Measurements from ENCODE around the gene INTU. TPM values are rescaled to one million over a fixed set of nuclear protein-coding genes. Genes with fewer than 3 reads are reported as not detected.

The INTU gene
- polyA plus RNA-seq, 3 donors: 0.17 to 0.26 TPM; not detected in 1

- Histone ChIP-seq H3K27me3 (ENCODE audit: control insufficient read depth in 2 of 2, insufficient read depth in 2 of 2, low read length in 2 of 2) (no peaks in the 10 kb centered on the region), H3K79me2 (ENCODE audit: insufficient read depth, low read length) (no peaks in the 10 kb centered on the region), H3K4me2 (replicated peaks; ENCODE audit: extremely low read depth, low read length, poor library complexity, severe bottlenecking) (no peak overlapping the region), H3K9me3 (replicated peaks in 1 of 2; ENCODE audit: control insufficient read depth in 1 of 2, insufficient read depth in 1 of 2, low read length in 2 of 2) (no peaks in the 10 kb centered on the region), H3K9ac (ENCODE audit: insufficient read depth, low read length, poor library complexity, severe bottlenecking) (no peak overlapping the region), H2AFZ (ENCODE audit: insufficient read depth, low read depth, low read length, poor library complexity, severe bottlenecking) (no peak overlapping the region), H4K20me1 (ENCODE audit: insufficient read depth, low read length) (no peaks in the 10 kb centered on the region), H3K36me3 (replicated peaks in 1 of 2; ENCODE audit: control insufficient read depth in 1 of 2, insufficient read depth in 2 of 2, low read length in 2 of 2) (no peaks in the 10 kb centered on the region), H3K4me3 (replicated peaks in 1 of 3; ENCODE audit: low read depth in 2 of 3, low read length in 3 of 3) (no peak overlapping the region), H3K27ac (ENCODE audit: low read depth in 1 of 2, low read length in 2 of 2) (no peak overlapping the region), H3K4me1 (ENCODE audit: control insufficient read depth in 1 of 2, insufficient read depth in 2 of 2, low read length in 2 of 2) (no peaks in the 10 kb centered on the region)
- intact Hi-C loops (cut with micrococcal nuclease): loop anchor here (5.0 kb wide), 1 partner anchor 129 kb away; no protein-coding TSS in a partner anchor
- Mint-ChIP-seq H3K27me3 (ENCODE audit: low read depth in 3 of 3) (peaks cover 0 to 3% (median 2%) of the 10 kb centered on the region in 3 donors), H3K4me3 (no peak overlapping the region), H3K4me1 (no peaks in the 10 kb centered on the region), H3K27ac (no peak overlapping the region), H3K9me3 (peaks cover 0 to 6% (median 4%) of the 10 kb centered on the region in 7 donors), H3K36me3 (no peaks in the 10 kb centered on the region)
- TF ChIP-seq, protein P1, sequence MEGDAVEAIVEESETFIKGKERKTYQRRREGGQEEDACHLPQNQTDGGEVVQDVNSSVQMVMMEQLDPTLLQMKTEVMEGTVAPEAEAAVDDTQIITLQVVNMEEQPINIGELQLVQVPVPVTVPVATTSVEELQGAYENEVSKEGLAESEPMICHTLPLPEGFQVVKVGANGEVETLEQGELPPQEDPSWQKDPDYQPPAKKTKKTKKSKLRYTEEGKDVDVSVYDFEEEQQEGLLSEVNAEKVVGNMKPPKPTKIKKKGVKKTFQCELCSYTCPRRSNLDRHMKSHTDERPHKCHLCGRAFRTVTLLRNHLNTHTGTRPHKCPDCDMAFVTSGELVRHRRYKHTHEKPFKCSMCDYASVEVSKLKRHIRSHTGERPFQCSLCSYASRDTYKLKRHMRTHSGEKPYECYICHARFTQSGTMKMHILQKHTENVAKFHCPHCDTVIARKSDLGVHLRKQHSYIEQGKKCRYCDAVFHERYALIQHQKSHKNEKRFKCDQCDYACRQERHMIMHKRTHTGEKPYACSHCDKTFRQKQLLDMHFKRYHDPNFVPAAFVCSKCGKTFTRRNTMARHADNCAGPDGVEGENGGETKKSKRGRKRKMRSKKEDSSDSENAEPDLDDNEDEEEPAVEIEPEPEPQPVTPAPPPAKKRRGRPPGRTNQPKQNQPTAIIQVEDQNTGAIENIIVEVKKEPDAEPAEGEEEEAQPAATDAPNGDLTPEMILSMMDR (IDR thresholded peaks at IDR 0.05): no peak
- WGBS (ENCODE audit: insufficient coverage): 97% methylated on average over 16 of the region's 19 CpGs
- no peak for DNase-seq
These were observed 98.6 kb downstream of the INTU start for GRCh38 chr4:127731406-127731805.

DNA sequence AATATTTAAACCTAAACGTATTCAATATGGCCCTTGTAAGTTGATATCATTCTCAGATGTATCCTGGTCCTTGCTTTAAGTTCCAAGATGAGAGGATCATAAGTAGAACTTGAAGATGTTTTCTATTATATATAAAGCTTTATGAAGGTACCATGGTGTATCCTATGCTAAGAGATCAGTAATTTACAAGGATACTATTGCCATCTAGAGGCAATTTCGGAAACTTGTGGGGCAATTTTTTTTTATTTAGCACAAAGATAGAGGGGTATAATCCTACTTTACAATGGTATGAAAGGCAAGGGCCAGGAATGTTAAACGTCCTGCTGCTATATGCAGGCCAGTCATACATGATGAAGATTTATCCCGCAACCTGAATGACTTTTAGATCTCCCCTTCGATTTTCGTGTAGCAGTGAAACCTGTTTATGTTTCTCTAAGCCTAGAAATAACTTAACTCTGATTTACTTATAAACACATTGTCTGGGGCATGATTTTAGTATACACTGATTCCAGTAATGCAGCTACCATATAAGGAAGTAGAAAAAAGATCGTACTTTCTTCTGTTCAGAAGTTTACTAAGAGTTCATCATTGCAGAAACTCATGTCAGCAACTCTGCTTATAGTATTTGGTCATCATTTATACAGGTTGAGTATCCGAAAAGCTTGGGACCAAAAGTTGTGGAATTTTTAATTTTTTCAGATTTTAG lies 100.0 kb downstream of the INTU start:
- peak in 2 of 3 donors; percentile 13 to 21 for DNase-seq

More for the DNA sequence above, 100.0 kb downstream of the INTU start:
- H3K4me3 Mint-ChIP-seq: no peak overlapping the region
- intact Hi-C loops (cut with micrococcal nuclease): loop anchor here (5.0 kb wide), 1 partner anchor 130 kb away; no protein-coding TSS in a partner anchor
- Histone ChIP-seq H3K36me3 (replicated peaks in 1 of 2; ENCODE audit: control insufficient read depth in 1 of 2, insufficient read depth in 2 of 2, low read length in 2 of 2) (no peaks in the 10 kb centered on the region), H3K27me3 (ENCODE audit: control insufficient read depth in 2 of 2, insufficient read depth in 2 of 2, low read length in 2 of 2) (no peaks in the 10 kb centered on the region), H3K4me2 (replicated peaks; ENCODE audit: extremely low read depth, low read length, poor library complexity, severe bottlenecking) (no peak overlapping the region), H4K20me1 (ENCODE audit: insufficient read depth, low read length) (no peaks in the 10 kb centered on the region), H2AFZ (ENCODE audit: insufficient read depth, low read depth, low read length, poor library complexity, severe bottlenecking) (no peak overlapping the region), H3K9ac (ENCODE audit: insufficient read depth, low read length, poor library complexity, severe bottlenecking) (no peak overlapping the region), H3K9me3 (replicated peaks in 1 of 2; ENCODE audit: control insufficient read depth in 1 of 2, insufficient read depth in 1 of 2, low read length in 2 of 2) (no peaks in the 10 kb centered on the region), H3K27ac (ENCODE audit: low read depth in 1 of 2, low read length in 2 of 2) (no peak overlapping the region), H3K4me1 (ENCODE audit: control insufficient read depth in 1 of 2, insufficient read depth in 2 of 2, low read length in 2 of 2) (no peaks in the 10 kb centered on the region), H3K79me2 (ENCODE audit: insufficient read depth, low read length) (no peaks in the 10 kb centered on the region), H3K4me3 (replicated peaks in 1 of 3; ENCODE audit: low read depth in 2 of 3, low read length in 3 of 3) (no peak overlapping the region)
- H3K36me3 Mint-ChIP-seq: no peaks in the 10 kb centered on the region
- H3K27me3 Mint-ChIP-seq (ENCODE audit: low read depth in 3 of 3): peaks cover 2% of the 10 kb centered on the region in 3 donors
- no peaks in the 10 kb centered on the region for H3K4me1 Mint-ChIP-seq
- H3K9me3 Mint-ChIP-seq: peaks cover 0 to 6% (median 4%) of the 10 kb centered on the region in 7 donors
- no CpG with 5 or more reads among the region's 8 CpGs for WGBS (ENCODE audit: insufficient coverage)
- no peak overlapping the region for H3K27ac Mint-ChIP-seq
- TF ChIP-seq, protein P1 (IDR thresholded peaks at IDR 0.05): peak; percentile 62
